Measurements from ENCODE around the gene LRIG1. TPM values are rescaled to one million over a fixed set of nuclear protein-coding genes. Genes with fewer than 3 reads are reported as not detected.

Gene LRIG1
- total and polyA plus RNA-seq, 2 of the 8 experiments (the other 6 are each of a cell fraction or from before 2014, with no cell fraction given): 78.1 to 88.7 TPM

GRCh38 chr3:66496746-66497145, 4.1 kb downstream of the LRIG1 start (continued):
- no peak for TF ChIP-seq SP2 (IDR thresholded peaks at IDR 0.05; ENCODE audit: low read length)
- TF ChIP-seq ATF2 (IDR thresholded peaks at IDR 0.05; ENCODE audit: low read length): no peak
- TF ChIP-seq YY1 (IDR thresholded peaks at IDR 0.05; ENCODE audit: low read depth, low read length): no peak
- TF ChIP-seq MAFK (IDR thresholded peaks at IDR 0.05; ENCODE audit: low read depth, low read length): no peak
- TF ChIP-seq SP1 (IDR thresholded peaks at IDR 0.05; ENCODE audit: low read depth, low read length): no peak; the same call in 1 of the 2 replicates
- TF ChIP-seq ATF3 (IDR thresholded peaks at IDR 0.05; ENCODE audit: insufficient read depth, low read depth, low read length): no peak
- no peak for TF ChIP-seq SIRT6 (IDR thresholded peaks at IDR 0.05; ENCODE audit: low read length)
- TF ChIP-seq EZH2 (IDR thresholded peaks at IDR 0.05; ENCODE audit: low read depth, low read length, severe bottlenecking): no peak
- TF ChIP-seq CHD1 (IDR thresholded peaks at IDR 0.05; ENCODE audit: low read depth, low read length): no peak
- TF ChIP-seq POU5F1 (IDR thresholded peaks at IDR 0.05; ENCODE audit: low read depth, low read length): 0 out of 2 replicates have a peak, but pooled peaks have one; percentile 30
- no peak for TF ChIP-seq EP300 (IDR thresholded peaks at IDR 0.05; ENCODE audit: borderline replicate concordance in 1 of 2, low read depth in 2 of 2, low read length in 2 of 2)
- peak; percentile 99 for TF ChIP-seq TCF12 (IDR thresholded peaks at IDR 0.05; ENCODE audit: low read depth, low read length)
- peak in 1 of 2 experiments; percentile 61; a peak in 1 of 3 replicates for TF ChIP-seq POLR2A (IDR thresholded peaks at IDR 0.05; ENCODE audit: control extremely low read depth in 1 of 2, low read depth in 2 of 2, low read length in 2 of 2)
- TF ChIP-seq TAF1 (IDR thresholded peaks at IDR 0.05; ENCODE audit: low read depth, low read length): no peak
- no peak for TF ChIP-seq ASH2L (IDR thresholded peaks at IDR 0.05; ENCODE audit: low read length)
- TF ChIP-seq SRF (IDR thresholded peaks at IDR 0.05; ENCODE audit: low read depth, low read length): no peak
- no peak for TF ChIP-seq GABPA (IDR thresholded peaks at IDR 0.05; ENCODE audit: borderline replicate concordance, insufficient read depth, low read length)
- no peak for TF ChIP-seq JUND (IDR thresholded peaks at IDR 0.05; ENCODE audit: low read length)
- TF ChIP-seq BRCA1 (IDR thresholded peaks at IDR 0.05; ENCODE audit: low read depth, low read length): no peak
- no peak for TF ChIP-seq HDAC2 (IDR thresholded peaks at IDR 0.05; ENCODE audit: borderline replicate concordance in 1 of 2, low read depth in 2 of 2, low read length in 2 of 2)
- TF ChIP-seq CHD2 (IDR thresholded peaks at IDR 0.05; ENCODE audit: low read length): no peak
- TF ChIP-seq KDM5A (IDR thresholded peaks at IDR 0.05; ENCODE audit: low read length): no peak
